ENCODE measurements around the gene POLD4.
"Not testable (repeated sequence)": the region's sequence is repeated elsewhere in the genome, so short reads cannot be mapped to it uniquely, and the experiment has no call there.

The POLD4 gene

DNA sequence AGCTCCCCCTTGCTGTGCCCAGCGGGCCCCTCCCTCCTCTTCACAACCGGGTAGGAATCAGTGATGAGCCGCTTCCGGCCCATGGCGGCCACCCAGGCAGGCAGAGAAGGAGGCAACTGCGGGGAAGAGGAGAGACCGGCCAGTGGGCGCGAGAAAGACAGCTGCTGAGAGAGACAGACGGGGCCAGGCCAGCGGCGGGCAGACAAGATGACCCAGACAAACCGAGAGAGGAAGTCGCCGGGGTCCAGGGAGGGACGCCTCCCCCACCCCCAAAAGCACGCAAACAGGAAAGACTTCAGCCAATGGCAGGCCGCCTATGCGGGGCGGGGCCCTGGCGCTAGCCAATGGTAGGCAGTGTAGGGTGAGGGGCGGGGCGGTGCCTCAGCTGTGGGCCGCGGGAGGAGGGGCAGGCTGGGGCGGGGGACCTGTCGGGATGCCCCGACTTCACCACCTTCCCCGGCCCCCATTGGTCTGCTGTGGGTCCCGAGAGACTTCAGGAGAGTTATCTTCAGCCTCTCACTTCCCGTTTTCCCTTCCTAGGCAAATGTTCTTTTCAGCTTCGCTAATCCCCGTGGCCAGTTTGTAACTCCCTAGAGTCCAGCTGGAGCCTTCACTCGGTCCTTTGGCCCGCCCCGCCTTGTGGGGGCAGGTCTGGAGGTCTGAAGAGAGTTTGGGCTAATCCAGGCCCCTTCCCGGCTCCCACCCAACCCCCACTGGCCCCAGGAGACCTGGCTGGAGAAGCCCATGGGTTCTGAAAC lies at the start of gene POLD4:
TSS of gene POLD4 (minus strand) at position 230 of the 758 bp plus-strand sequence. CDS start at position 83, 147 bp downstream.
- peak; percentile 97 for DNase-seq (ENCODE audit: low read depth)

DNA sequence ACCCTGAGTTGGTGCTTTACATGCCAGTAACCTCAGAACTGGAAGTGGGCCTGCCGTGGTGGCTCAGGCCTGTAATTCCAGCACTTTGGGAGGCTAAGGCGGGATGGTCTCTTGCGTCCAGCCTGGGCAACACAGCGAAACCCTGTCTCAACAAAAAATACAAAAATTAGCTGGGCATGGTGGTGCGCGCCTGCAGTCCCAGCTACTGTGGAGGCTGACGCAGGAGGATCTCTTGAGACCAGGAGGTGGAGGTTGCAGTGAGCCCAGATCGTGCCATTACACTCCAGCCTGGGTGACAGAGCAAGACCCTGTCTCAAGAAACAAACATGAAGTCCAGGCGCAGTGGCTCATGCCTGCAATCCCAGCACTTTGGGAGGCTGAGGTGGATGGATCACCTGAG lies 49.7 kb upstream of the POLD4 start:
- DNase-seq (ENCODE audit: low read depth): not testable (repeated sequence)

DNA sequence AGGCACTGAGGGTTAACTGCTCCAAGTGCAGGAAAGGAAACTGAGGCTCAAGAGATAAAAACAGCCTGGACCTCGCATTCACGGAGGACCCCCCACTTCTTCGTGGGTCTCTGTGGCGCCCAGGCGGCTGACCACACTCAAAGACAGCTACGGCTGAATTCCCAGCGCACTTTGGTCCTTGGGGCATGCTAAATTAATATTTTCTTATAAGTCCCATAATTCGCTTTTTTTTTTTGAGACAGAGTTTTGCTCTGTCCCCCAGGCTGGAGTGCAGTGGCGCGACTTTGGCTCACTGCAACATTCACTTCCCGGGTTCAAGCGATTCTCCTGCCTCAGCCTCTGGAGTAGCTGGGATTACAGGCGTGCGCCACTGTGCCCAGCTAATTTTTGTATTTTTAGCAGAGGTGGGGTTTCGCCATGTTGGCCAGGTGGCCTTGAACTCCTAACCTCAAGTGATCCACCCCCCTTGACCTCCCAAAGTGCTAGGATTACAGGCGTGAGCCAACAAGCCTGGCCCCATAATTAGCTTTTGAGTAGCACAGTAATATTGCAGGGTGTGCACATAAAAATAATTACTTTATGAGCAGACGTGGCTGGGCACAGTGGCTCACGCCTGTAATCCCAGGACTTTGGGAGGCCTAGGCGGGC lies 49.0 kb upstream of the POLD4 start:
- not testable (repeated sequence) for DNase-seq (ENCODE audit: low read depth)

DNA sequence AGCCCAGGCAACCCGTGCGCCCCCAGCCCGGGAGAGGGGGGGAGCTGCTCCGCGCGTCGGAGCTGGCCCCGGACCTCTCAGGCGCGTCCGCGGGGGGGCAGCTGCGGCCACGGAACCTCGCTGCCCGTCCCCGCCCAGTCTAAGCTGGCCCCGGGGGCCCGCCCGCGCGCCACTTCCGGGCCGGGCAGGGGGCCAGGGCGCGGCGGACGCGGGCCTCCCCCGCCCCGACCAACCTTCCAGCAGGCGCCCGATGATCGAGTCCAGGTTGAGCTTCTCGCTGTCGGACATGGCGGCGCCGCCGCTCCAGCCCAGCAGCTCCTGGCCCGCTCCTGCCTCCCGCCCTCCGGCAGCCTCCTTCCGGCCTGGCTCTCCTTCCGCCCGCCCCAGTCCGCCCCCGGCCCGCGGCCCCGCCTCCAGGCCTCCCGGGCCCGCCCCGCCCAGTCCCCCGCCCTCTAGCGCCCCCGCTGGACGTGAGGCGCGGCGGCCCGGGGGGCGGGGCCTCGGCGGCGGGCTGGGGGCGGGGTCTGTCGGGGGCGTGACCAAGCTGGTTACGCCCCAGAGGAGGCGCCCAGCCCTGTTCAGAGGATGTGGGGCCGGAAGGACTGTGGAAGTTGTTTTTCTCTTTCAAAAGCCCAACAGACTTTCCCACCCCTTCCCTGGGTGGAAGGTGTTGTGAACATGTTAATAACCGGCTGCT lies 48.3 kb upstream of the POLD4 start, which contains the start of gene PPP1CA:
TSS of gene PPP1CA (minus strand) at position 364 of the 697 bp plus-strand sequence. CDS start at position 288, 76 bp downstream.
- peak; percentile 85 for DNase-seq (ENCODE audit: low read depth)

DNA sequence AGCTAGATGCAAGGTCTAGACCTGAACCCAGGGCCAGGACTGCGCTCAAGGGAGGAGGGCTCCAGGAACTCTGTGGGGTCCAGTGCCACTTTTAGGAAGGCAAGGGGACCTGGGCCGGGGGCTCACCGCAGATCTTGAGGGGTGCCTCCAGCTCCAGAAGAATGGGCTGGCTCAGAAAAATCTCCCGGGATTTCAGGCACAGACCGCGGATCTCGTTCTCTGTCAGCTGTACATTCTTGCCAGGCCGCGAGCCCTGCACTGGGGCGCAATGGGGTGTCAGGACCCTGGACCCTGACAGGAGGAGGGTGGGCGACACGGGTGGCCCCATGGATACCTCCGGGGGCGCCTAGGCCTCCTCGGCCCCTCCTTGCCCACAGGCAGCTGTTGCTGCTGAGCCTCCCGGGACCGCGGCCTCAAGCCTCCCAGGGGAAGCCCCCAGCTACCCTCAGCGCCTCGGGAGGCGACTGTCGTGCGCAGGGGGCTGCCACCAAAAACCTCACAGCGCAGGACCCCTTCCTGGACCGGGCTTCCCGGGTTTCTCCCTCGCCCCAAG lies 47.7 kb upstream of the POLD4 start:
- peak; percentile 31 for DNase-seq (ENCODE audit: low read depth)

DNA sequence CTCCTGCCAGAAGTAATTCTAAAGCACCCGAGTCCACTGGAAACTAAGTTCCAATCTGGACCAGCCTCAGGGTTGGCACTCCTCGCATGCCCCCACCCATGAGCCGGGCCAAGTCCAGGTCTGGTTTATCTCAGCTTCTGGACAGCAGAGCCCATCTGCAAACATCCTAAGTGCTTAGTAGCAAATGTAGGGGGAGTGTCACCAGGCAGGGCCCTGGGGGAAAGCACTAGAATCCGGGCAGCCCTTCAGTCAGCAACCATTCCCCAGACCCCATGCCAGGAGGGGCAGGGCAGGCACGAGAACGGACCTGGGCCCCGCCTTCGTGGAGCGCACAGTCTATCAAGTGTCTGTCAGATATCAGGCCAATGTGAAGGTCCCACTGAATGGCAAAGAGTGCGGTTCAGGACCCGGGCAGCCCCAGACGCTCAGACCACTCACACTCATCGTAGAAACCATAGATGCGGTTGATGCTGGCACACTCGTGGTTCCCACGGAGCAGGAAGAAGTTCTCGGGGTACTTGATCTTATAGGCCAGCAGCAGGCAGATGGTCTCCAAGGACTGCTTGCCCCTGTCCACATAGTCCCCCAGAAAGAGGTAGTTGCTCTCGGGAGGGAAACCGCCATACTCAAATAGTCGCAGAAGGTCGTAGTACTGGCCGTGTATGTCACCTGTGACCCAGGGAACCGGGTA lies 47.0 kb upstream of the POLD4 start:
- DNase-seq (ENCODE audit: low read depth): no peak

DNA sequence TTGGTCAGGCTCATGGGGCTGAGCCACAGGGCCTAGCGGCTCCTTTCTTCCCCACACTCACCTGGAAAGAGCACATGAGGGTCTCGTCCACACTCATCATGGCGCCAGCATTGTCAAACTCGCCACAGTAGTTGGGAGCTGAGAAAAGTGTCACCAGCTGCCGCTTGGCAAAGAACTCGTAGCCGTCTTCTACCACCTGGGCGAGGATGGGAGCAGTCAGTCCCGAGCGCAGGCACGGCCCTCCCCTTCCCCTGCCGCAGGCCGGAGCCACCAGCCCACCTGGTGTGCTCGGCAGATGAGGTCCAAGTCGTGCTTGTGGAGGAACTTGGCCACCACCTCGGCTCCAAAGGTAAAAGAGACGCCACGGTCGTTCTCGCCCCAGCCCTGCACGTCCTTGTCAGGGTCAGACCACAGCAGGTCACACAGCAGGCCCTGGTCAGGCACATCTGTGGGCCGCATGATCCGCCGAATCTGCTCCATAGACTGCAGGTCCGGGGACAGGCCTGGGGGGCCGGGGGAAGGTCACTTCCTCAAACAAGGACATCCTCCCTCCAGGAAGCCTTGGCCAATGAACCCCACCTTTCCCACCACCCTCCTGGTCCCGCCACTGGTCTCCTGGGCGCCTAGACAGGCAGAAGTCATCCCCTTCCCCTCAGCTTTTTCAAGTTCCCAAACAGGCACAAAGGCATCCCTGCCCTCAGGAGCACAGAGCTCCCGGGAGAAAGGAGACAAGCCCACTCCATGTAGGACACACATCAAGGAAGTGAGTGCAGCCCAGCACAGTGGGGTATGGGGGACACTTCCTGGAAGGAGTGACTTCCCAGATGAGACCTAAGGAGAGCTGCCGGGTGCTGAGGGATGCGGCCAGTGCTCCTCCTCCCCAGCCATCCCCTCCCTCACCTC lies 45.6 kb upstream of the POLD4 start:
- no peak for DNase-seq (ENCODE audit: low read depth)

DNA sequence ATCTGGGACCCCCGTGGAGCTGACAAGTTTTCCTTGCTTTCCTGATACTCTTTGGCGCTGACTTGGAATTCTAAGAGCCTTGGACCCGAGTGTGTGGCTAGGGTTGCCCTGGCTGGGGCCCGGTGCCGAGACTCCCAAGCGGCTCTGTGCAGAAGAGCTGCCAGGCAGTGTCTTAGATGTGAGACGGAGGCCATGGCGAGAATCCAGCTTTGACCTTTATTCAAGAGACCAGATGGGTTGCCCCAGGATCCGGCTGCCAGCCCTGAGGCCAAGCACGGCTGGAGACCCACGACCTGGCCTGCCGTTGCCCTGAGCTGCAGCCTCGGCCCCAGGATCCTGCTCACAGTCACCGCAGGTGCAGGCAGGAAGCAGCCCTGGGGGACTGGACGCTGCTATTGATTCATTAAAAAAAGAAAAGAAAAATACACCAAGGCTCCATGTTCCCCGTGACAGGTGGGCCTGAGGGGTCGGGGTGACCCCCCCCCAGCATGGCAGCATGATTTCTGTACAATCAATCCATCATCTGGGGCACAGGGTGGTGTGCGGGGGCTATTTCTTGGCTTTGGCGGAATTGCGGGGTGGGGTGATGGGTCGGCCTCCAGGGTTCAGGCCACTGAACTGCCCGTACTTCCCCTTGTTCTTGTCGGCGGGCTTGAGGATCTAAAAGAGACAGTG lies 44.8 kb upstream of the POLD4 start:
- no peak for DNase-seq (ENCODE audit: low read depth)

DNA sequence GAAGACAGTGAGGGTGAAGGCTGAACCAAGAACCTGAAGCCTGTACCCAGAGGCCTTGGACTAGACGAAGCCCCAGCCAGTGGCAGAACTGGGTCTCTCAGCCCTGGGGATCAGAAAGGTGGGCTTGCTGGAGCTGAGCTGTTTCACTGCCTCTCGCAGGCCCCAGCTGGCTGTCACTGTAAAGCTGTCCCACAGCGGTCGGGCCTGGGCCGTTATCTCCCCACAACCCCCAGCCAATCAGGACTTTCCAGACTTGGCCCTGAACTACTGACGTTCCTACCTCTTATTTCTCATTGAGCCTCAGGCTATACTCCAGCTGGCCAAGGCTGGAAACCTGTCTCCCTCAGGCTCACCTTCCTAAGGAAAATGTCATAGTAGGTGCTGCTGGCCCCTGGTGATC lies 44.2 kb upstream of the POLD4 start:
- no peak for DNase-seq (ENCODE audit: low read depth)

DNA sequence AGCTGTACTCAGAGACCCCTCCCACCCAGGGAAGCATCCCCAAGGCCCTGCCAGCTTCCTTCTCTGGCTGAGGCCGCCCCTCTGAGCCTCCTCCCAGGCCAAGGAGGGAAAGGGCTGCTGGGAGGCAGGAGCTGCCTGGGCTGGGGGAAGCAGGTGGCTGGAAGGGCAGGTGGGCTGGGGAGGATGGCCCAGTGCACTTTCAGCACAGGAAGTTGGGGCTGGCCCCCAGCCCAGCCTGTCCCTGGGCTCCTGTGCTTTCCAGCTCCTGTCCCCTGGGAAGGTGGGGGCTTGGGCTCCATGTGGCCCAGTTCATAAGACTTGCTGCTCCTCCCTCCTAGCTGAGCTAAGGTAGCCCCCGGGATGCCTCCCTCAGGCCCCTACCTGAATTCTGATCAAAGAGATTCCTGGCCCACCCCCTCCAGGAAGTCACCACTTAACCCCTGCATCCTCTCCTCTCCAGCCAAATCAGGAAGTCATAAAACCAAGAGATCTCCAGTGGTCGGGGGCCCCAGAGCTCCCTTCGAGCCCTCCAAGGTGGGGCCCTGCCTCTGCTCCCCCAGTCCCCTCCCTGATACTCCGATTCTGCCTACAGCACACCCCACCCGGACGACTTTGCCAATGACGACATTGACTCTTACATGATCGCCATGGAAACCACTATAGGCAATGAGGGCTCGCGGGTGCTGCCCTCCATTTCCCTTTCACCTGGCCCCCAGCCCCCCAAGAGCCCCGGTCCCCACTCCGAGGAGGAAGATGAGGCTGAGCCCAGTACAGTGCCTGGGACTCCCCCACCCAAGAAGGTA lies 43.4 kb upstream of the POLD4 start:
- no peak for DNase-seq (ENCODE audit: low read depth)

DNA sequence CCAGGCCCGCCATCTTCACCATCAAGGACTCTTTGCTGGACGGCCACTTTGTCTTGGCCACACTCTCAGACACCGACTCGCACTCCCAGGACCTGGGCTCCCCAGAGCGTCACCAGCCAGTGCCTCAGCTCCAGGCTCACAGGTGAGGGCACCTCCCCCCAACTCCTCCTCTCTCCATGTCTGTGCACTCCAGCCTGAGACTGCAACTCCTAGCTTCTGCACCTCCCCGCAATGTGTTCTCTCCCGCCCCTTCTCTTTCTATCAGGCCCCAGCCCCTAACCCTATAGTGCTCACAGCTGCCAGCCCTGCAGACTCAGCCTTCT lies 42.9 kb upstream of the POLD4 start:
- DNase-seq (ENCODE audit: low read depth): no peak

DNA sequence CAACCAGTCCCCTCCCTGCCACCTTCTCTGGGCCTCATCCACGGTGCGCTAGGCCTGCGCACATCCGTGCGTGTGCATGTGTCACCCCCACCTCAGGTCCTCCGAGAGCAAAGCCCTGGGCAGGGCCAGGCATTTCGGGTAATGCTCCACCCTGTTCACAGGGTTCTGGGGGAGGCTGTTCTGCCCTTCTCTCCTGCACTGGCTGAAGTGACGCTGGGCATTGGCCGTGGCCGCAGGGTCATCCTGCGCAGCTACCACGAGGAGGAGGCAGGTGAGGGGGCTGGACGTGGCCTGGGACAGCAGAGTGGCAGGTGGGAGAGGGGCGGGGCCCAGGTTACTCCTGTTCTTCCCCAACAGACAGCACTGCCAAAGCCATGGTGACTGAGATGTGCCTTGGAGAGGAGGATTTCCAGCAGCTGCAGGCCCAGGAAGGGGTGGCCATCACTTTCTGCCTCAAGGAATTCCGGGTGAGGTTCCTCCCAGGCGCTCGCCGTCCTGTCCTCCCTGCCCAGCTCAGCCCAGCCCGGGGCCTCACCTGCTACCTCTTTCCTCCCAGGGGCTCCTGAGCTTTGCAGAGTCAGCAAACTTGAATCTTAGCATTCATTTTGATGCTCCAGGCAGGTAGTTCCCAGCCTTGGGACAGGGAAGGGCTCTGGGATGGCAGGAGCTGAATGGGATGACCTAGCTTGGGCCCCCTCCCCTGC lies 42.4 kb upstream of the POLD4 start:
- no peak for DNase-seq (ENCODE audit: low read depth)

DNA sequence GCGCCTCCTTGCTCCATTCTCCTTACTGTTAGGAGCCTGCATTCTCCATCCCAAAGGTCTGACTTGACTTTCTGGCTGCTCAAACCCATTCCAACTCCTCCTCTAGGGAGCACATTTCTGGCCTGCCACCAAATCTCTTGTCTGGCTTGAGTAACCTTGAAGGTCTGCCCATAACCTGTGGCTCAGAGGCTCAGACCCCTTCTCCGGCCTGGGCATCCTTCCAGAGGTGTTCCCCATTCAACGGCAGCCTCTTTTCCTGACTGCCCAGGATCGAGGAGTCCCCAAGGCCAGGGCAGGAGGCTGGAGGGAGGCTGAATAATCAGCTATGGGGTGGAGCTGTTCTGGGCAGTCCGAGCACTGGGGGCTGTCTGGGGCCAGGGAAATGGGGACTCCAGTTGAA lies 40.6 kb upstream of the POLD4 start:
- DNase-seq (ENCODE audit: low read depth): no peak

DNA sequence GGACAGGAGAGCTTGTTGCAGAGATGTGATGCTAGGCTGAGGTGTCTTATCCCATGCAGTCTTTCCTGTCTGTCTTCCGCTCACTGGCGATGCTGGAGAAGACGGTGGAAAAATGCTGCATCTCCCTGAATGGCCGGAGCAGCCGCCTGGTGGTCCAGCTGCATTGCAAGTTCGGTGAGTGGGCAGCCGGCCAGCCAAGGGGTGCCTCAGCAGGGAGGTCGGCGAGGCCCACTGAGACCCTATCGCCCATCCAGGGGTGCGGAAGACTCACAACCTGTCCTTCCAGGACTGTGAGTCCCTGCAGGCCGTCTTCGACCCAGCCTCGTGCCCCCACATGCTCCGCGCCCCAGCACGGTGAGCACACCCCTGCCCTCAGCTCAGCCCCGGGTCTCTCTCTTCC lies 40.1 kb upstream of the POLD4 start:
- DNase-seq (ENCODE audit: low read depth): no peak

DNA sequence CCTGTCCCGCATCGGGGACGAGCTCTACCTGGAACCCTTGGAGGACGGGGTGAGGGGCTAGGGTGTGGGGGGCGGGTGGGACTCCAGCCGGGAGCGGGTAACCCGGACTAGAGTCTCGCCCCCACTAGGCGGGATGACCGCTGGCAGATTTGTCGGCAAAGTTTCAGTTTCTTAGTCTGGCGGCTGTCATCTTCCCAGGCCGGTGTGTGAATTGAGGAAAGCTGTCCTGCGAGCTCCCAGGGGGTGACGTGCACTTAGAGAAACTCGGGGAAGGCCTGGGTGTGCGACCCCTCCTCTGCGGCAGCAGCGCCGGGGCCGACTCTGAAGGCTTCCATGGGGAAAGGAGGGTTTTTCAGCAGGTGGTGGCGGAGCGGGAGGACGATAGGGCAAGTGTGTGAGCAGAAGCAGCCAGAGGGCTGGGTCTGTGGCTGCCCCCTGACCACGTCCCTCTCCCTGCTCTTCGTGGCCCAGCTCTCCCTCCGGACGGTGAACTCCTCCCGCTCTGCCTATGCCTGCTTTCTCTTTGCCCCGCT lies 38.9 kb upstream of the POLD4 start:
- DNase-seq (ENCODE audit: low read depth): no peak

DNA sequence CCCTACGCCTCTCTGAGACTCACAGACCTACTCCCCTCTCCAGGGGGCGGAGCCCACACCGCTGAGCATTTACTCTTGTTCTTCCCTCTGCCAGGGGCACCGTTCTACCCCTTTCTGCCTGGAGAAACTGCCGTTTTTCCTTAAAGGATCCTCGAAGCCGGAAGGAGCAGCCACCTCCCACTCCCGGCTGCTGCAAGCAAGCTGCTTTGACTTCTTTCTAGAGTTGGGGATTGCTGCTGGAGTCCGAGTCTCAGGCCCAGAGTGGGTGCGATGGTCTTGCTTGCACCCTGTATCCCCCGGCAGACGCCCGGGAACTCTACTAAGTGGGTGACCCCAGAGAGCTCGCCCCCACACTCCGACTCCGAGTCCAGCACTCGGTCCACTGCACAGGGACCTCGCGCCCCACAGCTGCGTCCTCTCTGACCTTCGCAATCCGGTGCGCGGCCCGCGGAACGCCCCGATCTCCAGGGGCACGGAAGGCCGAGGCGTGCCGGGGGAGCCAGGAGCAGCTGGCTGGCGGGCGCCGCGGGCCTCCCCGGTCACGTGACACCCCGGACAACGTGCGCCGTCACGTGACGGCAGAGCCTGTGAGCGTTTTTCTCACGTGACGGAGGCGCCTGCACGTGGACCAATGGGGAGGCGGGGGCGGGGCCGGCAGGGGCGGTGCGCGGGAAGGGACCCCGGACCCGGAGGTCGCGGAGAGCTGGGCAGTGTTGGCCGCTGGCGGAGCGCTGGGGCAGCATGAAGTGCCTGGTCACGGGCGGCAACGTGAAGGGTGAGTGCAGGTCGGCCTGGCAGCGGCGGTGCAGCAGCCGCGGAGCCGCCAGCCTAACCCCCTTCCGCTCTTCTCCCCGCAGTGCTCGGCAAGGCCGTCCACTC lies 38.2 kb upstream of the POLD4 start, which contains the start of gene RAD9A:
TSS of gene RAD9A (plus strand) at position 683 of the 879 bp plus-strand sequence. CDS start at position 742, 59 bp downstream.
- DNase-seq (ENCODE audit: low read depth): peak; percentile 89

DNA sequence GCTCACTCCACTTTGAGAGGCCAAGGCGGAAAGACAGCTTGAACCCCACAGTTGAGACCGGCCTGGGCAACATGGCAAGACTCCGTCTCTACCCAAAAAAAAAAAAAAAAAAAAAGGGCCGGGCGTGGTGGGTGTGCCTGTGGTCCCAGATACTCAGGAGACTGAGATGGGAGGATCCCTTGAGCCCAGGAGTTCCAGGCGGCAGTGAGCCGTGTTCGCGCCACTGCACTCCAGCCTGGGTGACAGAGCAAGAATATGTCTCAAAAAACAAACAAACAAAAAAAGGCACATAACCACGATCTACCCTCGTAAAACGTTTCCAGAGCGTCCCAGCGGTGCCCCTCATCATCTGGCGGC lies 37.6 kb upstream of the POLD4 start:
- no peak for DNase-seq (ENCODE audit: low read depth)

DNA sequence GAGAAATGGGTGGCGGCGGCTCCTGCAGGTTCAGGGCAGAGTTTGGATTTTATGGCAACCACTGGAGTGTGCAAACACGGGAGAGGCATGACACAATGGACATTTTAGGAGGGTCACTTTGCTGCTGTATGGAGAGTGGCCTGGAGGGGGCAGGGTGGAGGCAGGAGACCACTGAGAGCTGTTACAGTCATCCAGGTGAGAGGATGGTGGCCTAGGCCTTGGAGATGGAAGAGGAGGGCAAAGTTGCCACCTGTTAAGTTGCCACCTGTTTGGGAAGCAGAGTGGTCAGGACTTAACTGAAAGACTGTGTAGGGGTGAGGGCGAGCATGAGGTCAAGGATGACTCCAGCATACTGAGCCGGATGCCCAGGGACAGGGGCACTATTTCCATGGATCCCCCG lies 36.1 kb upstream of the POLD4 start:
- DNase-seq (ENCODE audit: low read depth): no peak

All from iris pigment epithelial cell (primary cell).